ENCODE data around the gene RAB3IP.

The RAB3IP gene

DNA sequence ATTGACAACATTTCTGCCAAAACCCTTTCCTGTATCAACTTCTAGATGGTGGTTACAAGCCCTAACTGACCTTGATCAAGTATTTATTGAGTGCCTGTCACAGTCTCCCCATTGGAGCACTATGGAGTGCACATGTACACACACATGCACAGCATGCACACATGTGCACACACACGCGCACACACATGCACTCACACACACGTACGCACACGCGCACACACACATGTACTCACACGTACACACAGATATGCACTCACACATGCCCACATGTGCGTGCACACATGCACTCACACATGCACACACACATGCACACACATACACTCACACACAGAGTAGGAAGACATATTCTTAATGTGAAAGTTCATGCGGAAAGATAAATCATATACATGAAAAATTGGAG lies 130.0 kb downstream of the RAB3IP start:
- Histone ChIP-seq H3K79me2 (ENCODE audit: low read length) (no peaks in the 10 kb centered on the region), H3K9me3 (replicated peaks; ENCODE audit: insufficient read depth, low read length) (no peaks in the 10 kb centered on the region), H3K9ac (ENCODE audit: low read length) (no peak overlapping the region), H3K4me1 (ENCODE audit: low read length) (peaks cover 9% of the 10 kb centered on the region; the same call in 1 of the 2 replicates), H3K4me2 (ENCODE audit: low read depth, low read length) (no peak overlapping the region), H3K36me3 (replicated peaks; ENCODE audit: insufficient read depth, low read length) (no peaks in the 10 kb centered on the region), H3K27me3 (replicated peaks; ENCODE audit: insufficient read depth, low read length) (no peaks in the 10 kb centered on the region), H3K9me2 (replicated peaks; ENCODE audit: insufficient read depth, low read length) (no peaks in the 10 kb centered on the region), H3K27ac (ENCODE audit: low read length) (no peak overlapping the region), H2AFZ (ENCODE audit: low read length) (no peak overlapping the region), H3F3A (ENCODE audit: insufficient read depth, low read length) (no peaks in the 10 kb centered on the region), H3K4me3 (ENCODE audit: low read length) (no peak overlapping the region), H4K20me1 (ENCODE audit: insufficient read depth, low read length) (no peaks in the 10 kb centered on the region)
- no peak for TF ChIP-seq EZH2 (optimal IDR thresholded peaks at IDR 0.05; ENCODE audit: low read depth, low read length)
- TF ChIP-seq, protein P1, sequence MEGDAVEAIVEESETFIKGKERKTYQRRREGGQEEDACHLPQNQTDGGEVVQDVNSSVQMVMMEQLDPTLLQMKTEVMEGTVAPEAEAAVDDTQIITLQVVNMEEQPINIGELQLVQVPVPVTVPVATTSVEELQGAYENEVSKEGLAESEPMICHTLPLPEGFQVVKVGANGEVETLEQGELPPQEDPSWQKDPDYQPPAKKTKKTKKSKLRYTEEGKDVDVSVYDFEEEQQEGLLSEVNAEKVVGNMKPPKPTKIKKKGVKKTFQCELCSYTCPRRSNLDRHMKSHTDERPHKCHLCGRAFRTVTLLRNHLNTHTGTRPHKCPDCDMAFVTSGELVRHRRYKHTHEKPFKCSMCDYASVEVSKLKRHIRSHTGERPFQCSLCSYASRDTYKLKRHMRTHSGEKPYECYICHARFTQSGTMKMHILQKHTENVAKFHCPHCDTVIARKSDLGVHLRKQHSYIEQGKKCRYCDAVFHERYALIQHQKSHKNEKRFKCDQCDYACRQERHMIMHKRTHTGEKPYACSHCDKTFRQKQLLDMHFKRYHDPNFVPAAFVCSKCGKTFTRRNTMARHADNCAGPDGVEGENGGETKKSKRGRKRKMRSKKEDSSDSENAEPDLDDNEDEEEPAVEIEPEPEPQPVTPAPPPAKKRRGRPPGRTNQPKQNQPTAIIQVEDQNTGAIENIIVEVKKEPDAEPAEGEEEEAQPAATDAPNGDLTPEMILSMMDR (IDR thresholded peaks at IDR 0.05; ENCODE audit: low read length), result no peak
- no peak for TF ChIP-seq EZH2phosphoT487 (IDR thresholded peaks at IDR 0.05; ENCODE audit: low read length)
- DNase-seq, result no peak

- H3K79me2 ChIP-seq (ENCODE audit: low read length), result no peaks in the 10 kb centered on the region
- no peaks in the 10 kb centered on the region for H3F3A ChIP-seq (ENCODE audit: insufficient read depth, low read length)
- no peak overlapping the region for H3K4me3 ChIP-seq (ENCODE audit: low read length)
- no peaks in the 10 kb centered on the region for H3K27me3 ChIP-seq (replicated peaks; ENCODE audit: insufficient read depth, low read length)
- H3K4me2 ChIP-seq (ENCODE audit: low read depth, low read length), result no peak overlapping the region
- H3K9ac ChIP-seq (ENCODE audit: low read length), result no peak overlapping the region
- no peak overlapping the region for H3K27ac ChIP-seq (ENCODE audit: low read length)
- no peaks in the 10 kb centered on the region for H3K9me3 ChIP-seq (replicated peaks; ENCODE audit: insufficient read depth, low read length)
- no peaks in the 10 kb centered on the region for H3K4me1 ChIP-seq (ENCODE audit: low read length)
- TF ChIP-seq EZH2 (optimal IDR thresholded peaks at IDR 0.05; ENCODE audit: low read depth, low read length) (no peak), EZH2phosphoT487 (IDR thresholded peaks at IDR 0.05; ENCODE audit: low read length) (no peak)
- TF ChIP-seq, protein P1 (IDR thresholded peaks at IDR 0.05; ENCODE audit: low read length), result no peak
- no peaks in the 10 kb centered on the region for H3K36me3 ChIP-seq (replicated peaks; ENCODE audit: insufficient read depth, low read length)
- no peak overlapping the region for H2AFZ ChIP-seq (ENCODE audit: low read length)
- DNase-seq, result no peak
- H4K20me1 ChIP-seq (ENCODE audit: insufficient read depth, low read length), result no peaks in the 10 kb centered on the region
- H3K9me2 ChIP-seq (replicated peaks; ENCODE audit: insufficient read depth, low read length), result no peaks in the 10 kb centered on the region
These were observed 134.1 kb downstream of the RAB3IP start for GRCh38 chr12:69872804-69873203.

Measured in MM.1S (cell line).